OCI-LY7 (cell line): ENCODE measurements around the gene FBN2. TPM values are rescaled to one million over a fixed set of nuclear protein-coding genes. Genes with fewer than 3 reads are reported as not detected.
"Not testable (repeated sequence)": the region's sequence is repeated elsewhere in the genome, so short reads cannot be mapped to it uniquely, and the experiment has no call there.

Source experiments
- BruUV-seq: library from RNA; stranded (reverse); fragments of 400-500 nt; replicated peaks from 2 replicates; lab custom pipeline; 2021; lab: Mats Ljungman, UMichigan
- CTCF ChIA-PET: fragments of 300-600 bp; sonication (Branson Sonifier 250); formaldehyde crosslinking; loops from one replicate; lab custom pipeline; 2022; ENCODE audit warnings: antibody characterized with exemption; ENCODE audit not compliant: unreplicated experiment; lab: Charles Lee
- POLR2A ChIA-PET: fragments of 300-600 bp; sonication (Branson Sonifier 250); formaldehyde crosslinking; loops from one replicate; lab custom pipeline; 2022; ENCODE audit warnings: antibody characterized with exemption; lab: Charles Lee
- DNase-seq: peaks from one replicate; pipeline ENCODE4 v3.0.0-alpha.2; 2015; ENCODE audit warnings: low spot score
- H2AFZ ChIP-seq: fragments of 200-600 bp; sonication (generic), shearing (Covaris generic); 2 replicates; pipeline ENCODE4 v1.6.1; 2014; ENCODE audit warnings: mild to moderate bottlenecking, antibody characterized with exemption, low read length, moderate library complexity
- H3K27ac ChIP-seq: fragments of 200-600 bp; sonication (generic); 2 replicates; pipeline ENCODE4 v1.5.1; 2014; ENCODE audit warnings: mixed run types, low read depth, mild to moderate bottlenecking, moderate library complexity, low read length, inconsistent platforms; ENCODE audit not compliant: poor library complexity, severe bottlenecking
- H3K36me3 ChIP-seq: fragments of 200-600 bp; sonication (generic); 2 replicates; pipeline ENCODE4 v1.6.1; 2014; ENCODE audit warnings: mild to moderate bottlenecking, antibody characterized with exemption, low read length, moderate library complexity, mixed read lengths; ENCODE audit not compliant: insufficient read depth
- H3K4me1 ChIP-seq: fragments of 200-600 bp; sonication (generic); 2 replicates; pipeline ENCODE4 v1.5.1; 2014; ENCODE audit warnings: mild to moderate bottlenecking, low read length; ENCODE audit not compliant: insufficient read depth, poor library complexity, severe bottlenecking
- H3K4me2 ChIP-seq: fragments of 200-600 bp; sonication (generic); 2 replicates; pipeline ENCODE4 v1.6.1; 2014; ENCODE audit warnings: mild to moderate bottlenecking, low read length
- H3K4me3 ChIP-seq: fragments of 200-600 bp; sonication (generic); 2 replicates; pipeline ENCODE4 v1.5.1; 2014; ENCODE audit warnings: mild to moderate bottlenecking, low read depth, low read length; ENCODE audit not compliant: poor library complexity, severe bottlenecking
- H3K79me2 ChIP-seq: fragments of 200-600 bp; sonication (generic); 2 replicates; pipeline ENCODE4 v1.6.1; 2016; ENCODE audit warnings: low read depth, mild to moderate bottlenecking, low read length, moderate library complexity, mixed read lengths; ENCODE audit not compliant: insufficient read depth
- H3K9me2 ChIP-seq: fragments of 200-600 bp; sonication (generic); 2 replicates; pipeline ENCODE4 v1.6.1; 2016; ENCODE audit warnings: mild to moderate bottlenecking, low read length, mixed read lengths; ENCODE audit not compliant: insufficient read depth
- H3K9me3 ChIP-seq: fragments of 200-600 bp; sonication (generic); 2 replicates; pipeline ENCODE4 v1.6.1; 2014; ENCODE audit warnings: mild to moderate bottlenecking, mixed run types, low read length, mixed read lengths
- H4K20me1 ChIP-seq: fragments of 200-600 bp; sonication (generic); 2 replicates; pipeline ENCODE4 v1.6.1; 2014; ENCODE audit warnings: mild to moderate bottlenecking, antibody characterized with exemption, low read length, moderate library complexity, mixed read lengths; ENCODE audit not compliant: insufficient read depth
- CTCF ChIP-seq: fragments of 200-600 bp; sonication (generic); conservative IDR thresholded peaks from 2 replicates; pipeline ENCODE4 v1.5.1; 2014; ENCODE audit warnings: mild to moderate bottlenecking, antibody characterized with exemption, low read length, moderate library complexity, mixed read lengths
- EZH2phosphoT487 ChIP-seq: fragments of 200-600 bp; sonication (generic); IDR thresholded peaks from 2 replicates; pipeline ENCODE4 v1.6.1; 2018; ENCODE audit warnings: low read depth, borderline replicate concordance, mild to moderate bottlenecking, mixed run types, antibody characterized with exemption, low read length, moderate library complexity, mixed read lengths
- intact Hi-C: fragments of 100-400 bp; cut with micrococcal nuclease; formaldehyde crosslinking; loops from one replicate; pipeline ENCODE4 v1.10.0; 2022; ENCODE audit not compliant: unreplicated experiment
- total RNA-seq, 2 experiments: library from RNA; depleted of rRNA in 1 of 2; stranded (reverse); fragments of >200 nt in 1 of 2; shearing (Covaris generic) in 1 of 2; gene quantifications; 2 replicates each; pipeline ENCODE4 v1.2.3, GENCODE V29; 2014 to 2022

FBN2 gene
- total RNA-seq, 2 experiments from 2014 or later: not detected

- no peaks in the 10 kb centered on the region for H3K9me2 ChIP-seq
- CTCF ChIA-PET: no interaction called here
- no peaks in the 10 kb centered on the region for H3K9me3 ChIP-seq
- H3K27ac ChIP-seq: no peak overlapping the region
- intact Hi-C loops: no loop called here
- BruUV-seq: no TSS peak
- H3K36me3 ChIP-seq: no peaks in the 10 kb centered on the region
- no peak overlapping the region for H3K4me3 ChIP-seq
- POLR2A ChIA-PET: no interaction called here
- DNase-seq: no peak
- TF ChIP-seq CTCF (no peak), EZH2phosphoT487 (no peak)
- no peak overlapping the region for H3K4me2 ChIP-seq
- H3K4me1 ChIP-seq: no peaks in the 10 kb centered on the region
- H4K20me1 ChIP-seq: no peaks in the 10 kb centered on the region
- H2AFZ ChIP-seq: no peak overlapping the region
- no peaks in the 10 kb centered on the region for H3K79me2 ChIP-seq
Measured at GRCh38 chr5:128464596-128464995, 73.4 kb downstream of the FBN2 start.

- H3K36me3 ChIP-seq: no peaks in the 10 kb centered on the region
- no peak overlapping the region for H3K4me2 ChIP-seq
- H4K20me1 ChIP-seq: no peaks in the 10 kb centered on the region
- DNase-seq: no peak
- BruUV-seq: no TSS peak
- no peaks in the 10 kb centered on the region for H3K4me1 ChIP-seq
- no peak overlapping the region for H2AFZ ChIP-seq
- H3K9me3 ChIP-seq: no peaks in the 10 kb centered on the region
- H3K9me2 ChIP-seq: no peaks in the 10 kb centered on the region
- H3K4me3 ChIP-seq: no peak overlapping the region
- no peak overlapping the region for H3K27ac ChIP-seq
- CTCF ChIA-PET: no interaction called here
- no peaks in the 10 kb centered on the region for H3K79me2 ChIP-seq
- intact Hi-C loops: no loop called here
- no peak for TF ChIP-seq CTCF
- POLR2A ChIA-PET: interaction anchor here (1.7 kb wide), 1 partner anchor 11 kb away, joined by 3 read pairs; no protein-coding TSS in a partner anchor
Measured at GRCh38 chr5:128462330-128462729, 75.7 kb downstream of the FBN2 start.

GRCh38 chr5:128457147-128457915, 80.7 kb downstream of the FBN2 start:
- CTCF ChIA-PET, H3K9me3 ChIP-seq, H3K27ac ChIP-seq, H3K79me2 ChIP-seq, H3K36me3 ChIP-seq, BruUV-seq, H2AFZ ChIP-seq, H3K4me3 ChIP-seq, DNase-seq, H3K4me2 ChIP-seq, H3K9me2 ChIP-seq, H4K20me1 ChIP-seq, H3K4me1 ChIP-seq, intact Hi-C loops: not testable (repeated sequence)
- POLR2A ChIA-PET: interaction anchor here (0.6 kb wide), 1 partner anchor 69 kb away, joined by 3 read pairs; no protein-coding TSS in a partner anchor
